NCI-H187 treated with DMSO at 0.1 percent for 48 hours (cell line): Measurements from ENCODE around the gene MINDY3.

Source experiments
- DNase-seq: peaks from one replicate; lab custom pipeline; 2025; lab: John Stamatoyannopoulos, UW

The MINDY3 gene

GRCh38 chr10:15805395-15806058 lies 54.8 kb downstream of the MINDY3 start:
- no peak for DNase-seq

- no peak for DNase-seq
Observed at GRCh38 chr10:15804109-15804508, 56.2 kb downstream of the MINDY3 start.

GRCh38 chr10:15802375-15802949 lies 57.8 kb downstream of the MINDY3 start:
- no peak for DNase-seq

GRCh38 chr10:15801641-15802040 lies 58.7 kb downstream of the MINDY3 start:
- DNase-seq, result no peak

- DNase-seq, result no peak
Observed at GRCh38 chr10:15801147-15801546, 59.2 kb downstream of the MINDY3 start.

GRCh38 chr10:15797346-15797745 lies 63.0 kb downstream of the MINDY3 start:
- DNase-seq, result no peak

- no peak for DNase-seq
Observed at GRCh38 chr10:15796762-15797161, 63.5 kb downstream of the MINDY3 start.

- no peak for DNase-seq
Observed at GRCh38 chr10:15796098-15796759, 64.1 kb downstream of the MINDY3 start.

- no peak for DNase-seq
Observed at GRCh38 chr10:15795036-15795792, 65.1 kb downstream of the MINDY3 start.

GRCh38 chr10:15794569-15794968 lies 65.7 kb downstream of the MINDY3 start:
- no peak for DNase-seq

GRCh38 chr10:15793664-15794063 lies 66.6 kb downstream of the MINDY3 start:
- DNase-seq, result no peak

GRCh38 chr10:15792777-15793176 lies 67.5 kb downstream of the MINDY3 start:
- DNase-seq, result no peak

GRCh38 chr10:15791816-15792524 lies 68.3 kb downstream of the MINDY3 start:
- no peak for DNase-seq

GRCh38 chr10:15789793-15790525 lies 70.3 kb downstream of the MINDY3 start:
- DNase-seq, result no peak

- no peak for DNase-seq
Observed at GRCh38 chr10:15787426-15787825, 72.9 kb downstream of the MINDY3 start.

- no peak for DNase-seq
Observed at GRCh38 chr10:15784662-15785300, 75.5 kb downstream of the MINDY3 start.

GRCh38 chr10:15783941-15784636 lies 76.2 kb downstream of the MINDY3 start:
- DNase-seq, result no peak

GRCh38 chr10:15782851-15783250 lies 77.5 kb downstream of the MINDY3 start:
- DNase-seq, result no peak

- no peak for DNase-seq
Observed at GRCh38 chr10:15781381-15781960, 78.8 kb downstream of the MINDY3 start.
